ENCODE measurements around the gene ACER3.
A peak's percentile ranks its signal among the peaks of the same experiment; 100 is the strongest.
"Not testable (repeated sequence)": the region's sequence is repeated elsewhere in the genome, so short reads cannot be mapped to it uniquely, and the experiment has no call there.

Gene ACER3

DNA sequence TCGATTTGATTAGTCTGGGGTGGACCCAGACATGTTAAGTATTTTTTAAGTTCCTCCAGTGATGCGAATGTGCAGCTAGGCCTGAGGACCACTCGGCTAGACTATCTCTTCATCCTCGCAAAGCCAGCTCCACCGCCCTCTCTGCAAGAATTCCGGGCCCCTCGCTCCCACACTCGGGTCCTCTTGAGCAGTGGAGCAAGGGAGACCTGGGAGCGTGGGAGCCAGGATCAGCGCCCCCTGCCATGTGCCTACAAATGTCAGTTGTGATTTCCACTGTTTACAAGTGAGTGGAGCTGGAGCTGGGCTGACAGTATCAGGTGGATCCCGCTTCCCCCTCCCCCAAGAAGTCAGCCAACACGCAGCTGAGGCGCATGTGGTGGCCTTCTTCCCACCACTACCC is 180.2 kb downstream of the ACER3 start:
- TF ChIP-seq, protein P1, sequence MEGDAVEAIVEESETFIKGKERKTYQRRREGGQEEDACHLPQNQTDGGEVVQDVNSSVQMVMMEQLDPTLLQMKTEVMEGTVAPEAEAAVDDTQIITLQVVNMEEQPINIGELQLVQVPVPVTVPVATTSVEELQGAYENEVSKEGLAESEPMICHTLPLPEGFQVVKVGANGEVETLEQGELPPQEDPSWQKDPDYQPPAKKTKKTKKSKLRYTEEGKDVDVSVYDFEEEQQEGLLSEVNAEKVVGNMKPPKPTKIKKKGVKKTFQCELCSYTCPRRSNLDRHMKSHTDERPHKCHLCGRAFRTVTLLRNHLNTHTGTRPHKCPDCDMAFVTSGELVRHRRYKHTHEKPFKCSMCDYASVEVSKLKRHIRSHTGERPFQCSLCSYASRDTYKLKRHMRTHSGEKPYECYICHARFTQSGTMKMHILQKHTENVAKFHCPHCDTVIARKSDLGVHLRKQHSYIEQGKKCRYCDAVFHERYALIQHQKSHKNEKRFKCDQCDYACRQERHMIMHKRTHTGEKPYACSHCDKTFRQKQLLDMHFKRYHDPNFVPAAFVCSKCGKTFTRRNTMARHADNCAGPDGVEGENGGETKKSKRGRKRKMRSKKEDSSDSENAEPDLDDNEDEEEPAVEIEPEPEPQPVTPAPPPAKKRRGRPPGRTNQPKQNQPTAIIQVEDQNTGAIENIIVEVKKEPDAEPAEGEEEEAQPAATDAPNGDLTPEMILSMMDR (IDR thresholded peaks at IDR 0.05; ENCODE audit: borderline replicate concordance, control extremely low read depth, extremely low read depth, insufficient read depth, missing control alignments), result no peak
- DNase-seq (ENCODE audit: low spot score), result no peak
- in situ Hi-C loops (cut with MboI; ENCODE audit: low sequenced_read_pairs, unreplicated experiment), result loop anchor here (25.0 kb wide), 1 partner anchor 229 kb away; no protein-coding TSS in a partner anchor

DNA sequence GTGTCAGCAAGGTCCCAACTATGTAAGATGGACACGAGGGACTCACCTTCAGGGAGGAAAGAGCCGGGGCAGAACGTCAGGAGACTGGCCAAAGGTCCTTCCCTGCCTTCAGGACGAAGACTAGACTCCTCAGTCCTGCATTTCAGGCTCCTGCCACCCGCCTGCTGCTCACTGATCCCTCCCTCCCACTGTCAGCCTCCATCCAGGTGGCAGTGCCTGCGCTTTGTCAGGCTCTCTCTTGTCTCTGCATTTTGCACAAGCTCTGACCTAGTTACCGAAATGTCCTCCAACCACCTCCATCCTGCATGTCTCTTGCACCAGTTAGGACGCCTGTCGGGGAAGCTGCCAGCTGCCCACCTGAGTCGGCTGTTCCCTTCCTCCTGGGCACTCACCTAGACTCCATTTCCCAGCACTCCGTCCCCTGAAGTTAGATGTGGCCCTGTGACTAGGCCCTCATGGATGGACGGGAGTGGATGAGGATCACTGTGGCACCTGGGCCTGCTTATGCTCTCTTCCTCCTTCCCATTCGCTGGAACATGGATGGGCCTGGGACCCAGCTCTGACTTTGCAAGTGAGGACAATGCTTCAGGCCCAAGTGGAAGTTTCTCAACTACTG is 181.5 kb downstream of the ACER3 start:
- in situ Hi-C loops (cut with MboI; ENCODE audit: low sequenced_read_pairs, unreplicated experiment), result loop anchor here (25.0 kb wide), 1 partner anchor 230 kb away; no protein-coding TSS in a partner anchor
- no peak for DNase-seq (ENCODE audit: low spot score)
- TF ChIP-seq, protein P1 (IDR thresholded peaks at IDR 0.05; ENCODE audit: borderline replicate concordance, control extremely low read depth, extremely low read depth, insufficient read depth, missing control alignments), result no peak

DNA sequence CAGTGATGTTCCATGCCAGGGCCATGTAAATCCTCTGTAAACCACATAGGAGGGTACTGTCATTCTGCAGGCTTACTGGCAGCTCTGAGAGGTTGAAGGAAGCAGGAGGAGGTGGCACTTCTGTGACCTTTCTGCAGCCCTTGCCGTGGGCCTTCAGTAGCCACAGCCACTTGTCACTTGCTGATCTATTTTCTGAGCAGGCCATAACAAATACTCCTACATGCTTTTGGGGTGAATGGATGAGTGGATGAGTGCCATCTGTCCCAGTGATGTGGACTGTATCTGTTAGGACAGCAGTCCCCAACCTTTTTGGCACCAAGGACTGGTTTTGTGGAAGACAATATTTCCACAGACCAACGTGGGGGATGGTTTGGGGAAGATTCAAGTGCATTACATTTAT is 183.6 kb downstream of the ACER3 start:
- TF ChIP-seq, protein P1 (IDR thresholded peaks at IDR 0.05; ENCODE audit: borderline replicate concordance, control extremely low read depth, extremely low read depth, insufficient read depth, missing control alignments), result no peak
- in situ Hi-C loops (cut with MboI; ENCODE audit: low sequenced_read_pairs, unreplicated experiment), result loop anchor here (25.0 kb wide), 1 partner anchor 232 kb away; no protein-coding TSS in a partner anchor
- no peak for DNase-seq (ENCODE audit: low spot score)

DNA sequence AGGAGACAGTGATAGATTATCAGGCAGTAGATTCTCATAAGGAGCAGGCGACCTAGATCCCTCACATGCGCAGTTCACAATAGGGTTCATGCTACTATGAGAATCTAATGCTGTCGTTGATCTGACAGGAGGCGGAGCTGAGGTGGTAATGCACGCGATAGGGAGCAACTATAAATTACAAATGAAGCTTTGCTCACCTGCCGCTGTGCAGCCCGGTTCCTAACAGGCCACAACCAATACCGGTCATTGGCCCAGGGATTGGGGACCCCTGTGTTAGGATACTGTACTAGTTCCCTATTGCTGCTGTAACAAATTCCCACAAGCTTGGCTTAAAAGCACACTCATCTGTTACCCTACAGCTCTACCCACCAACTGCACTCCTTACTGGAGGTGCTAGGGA is 184.2 kb downstream of the ACER3 start:
- in situ Hi-C loops (cut with MboI; ENCODE audit: low sequenced_read_pairs, unreplicated experiment), result loop anchor here (25.0 kb wide), 1 partner anchor 233 kb away; no protein-coding TSS in a partner anchor
- DNase-seq (ENCODE audit: low spot score), result no peak
- TF ChIP-seq, protein P1 (IDR thresholded peaks at IDR 0.05; ENCODE audit: borderline replicate concordance, control extremely low read depth, extremely low read depth, insufficient read depth, missing control alignments), result no peak

DNA sequence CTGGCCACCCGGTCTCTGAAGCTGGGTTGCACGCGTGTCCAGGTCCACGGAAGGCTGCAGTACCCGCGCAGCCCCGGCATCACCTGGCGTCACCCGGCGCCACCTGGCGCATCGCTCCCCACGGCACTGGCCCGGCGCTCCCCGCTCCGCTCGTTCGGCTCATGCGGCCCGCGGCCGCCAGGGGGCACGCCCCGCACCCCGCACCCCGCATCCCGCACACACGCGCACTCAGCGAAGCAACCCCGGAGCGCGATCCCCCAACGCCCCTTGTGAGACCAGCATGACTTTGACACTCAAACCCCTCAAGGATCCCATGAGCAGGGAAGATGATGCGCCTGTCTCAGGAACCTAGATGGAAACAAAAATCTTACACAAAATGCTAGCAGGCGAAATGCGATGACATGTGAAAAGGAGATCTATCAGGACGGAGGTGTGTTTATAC is 185.4 kb downstream of the ACER3 start:
- in situ Hi-C loops (cut with MboI; ENCODE audit: low sequenced_read_pairs, unreplicated experiment), result loop anchor here (25.0 kb wide), 1 partner anchor 234 kb away; no protein-coding TSS in a partner anchor
- DNase-seq (ENCODE audit: low spot score), result peak; percentile 80
- TF ChIP-seq, protein P1 (IDR thresholded peaks at IDR 0.05; ENCODE audit: borderline replicate concordance, control extremely low read depth, extremely low read depth, insufficient read depth, missing control alignments), result peak; percentile 72

DNA sequence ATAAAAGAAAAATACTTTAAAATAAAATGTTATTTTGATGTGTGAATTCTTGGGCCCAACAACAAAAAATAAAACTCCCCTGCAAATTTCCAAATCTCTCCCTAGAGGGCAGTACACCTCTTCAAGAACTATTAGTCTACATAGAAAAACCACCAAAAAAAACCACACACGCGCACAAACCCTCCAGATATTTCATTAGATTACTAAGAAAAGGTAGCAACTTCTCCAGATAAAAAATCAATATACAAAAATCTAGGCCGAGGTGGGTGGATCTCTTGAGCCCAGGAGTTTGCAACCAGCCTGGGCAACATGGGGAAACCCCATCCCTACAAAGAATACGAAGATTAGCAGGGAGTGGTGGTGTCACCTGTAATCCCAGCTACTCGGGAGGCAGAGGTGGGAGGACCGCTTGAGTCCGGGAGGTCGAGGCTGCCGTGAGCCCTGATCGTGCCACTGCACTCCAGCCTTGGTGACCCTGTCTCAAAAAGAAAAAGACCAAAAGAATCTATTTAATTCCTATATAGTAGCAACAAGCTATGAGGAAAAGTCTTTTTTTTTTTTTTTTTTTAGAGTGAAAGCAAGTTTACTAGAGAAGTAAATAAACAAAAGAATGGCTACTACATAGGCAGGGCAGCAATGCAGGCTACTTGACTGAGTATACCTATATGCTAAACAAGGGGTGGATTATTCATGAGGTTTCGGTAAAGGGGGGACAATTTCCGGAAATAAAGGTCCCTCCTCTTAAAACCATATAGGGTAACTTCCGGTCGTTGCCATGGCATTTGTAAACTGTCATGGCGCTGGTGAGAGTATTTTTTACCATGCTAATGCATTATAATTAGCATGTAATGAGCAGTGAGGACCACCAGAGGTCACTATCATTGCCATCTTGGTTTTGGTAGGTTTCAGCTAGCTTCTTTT is 186.5 kb downstream of the ACER3 start:
- peak; percentile 79 for DNase-seq (ENCODE audit: low spot score)
- in situ Hi-C loops (cut with MboI; ENCODE audit: low sequenced_read_pairs, unreplicated experiment), result loop anchor here (25.0 kb wide), 1 partner anchor 235 kb away; no protein-coding TSS in a partner anchor
- TF ChIP-seq, protein P1 (IDR thresholded peaks at IDR 0.05; ENCODE audit: borderline replicate concordance, control extremely low read depth, extremely low read depth, insufficient read depth, missing control alignments), result peak; percentile 53

DNA sequence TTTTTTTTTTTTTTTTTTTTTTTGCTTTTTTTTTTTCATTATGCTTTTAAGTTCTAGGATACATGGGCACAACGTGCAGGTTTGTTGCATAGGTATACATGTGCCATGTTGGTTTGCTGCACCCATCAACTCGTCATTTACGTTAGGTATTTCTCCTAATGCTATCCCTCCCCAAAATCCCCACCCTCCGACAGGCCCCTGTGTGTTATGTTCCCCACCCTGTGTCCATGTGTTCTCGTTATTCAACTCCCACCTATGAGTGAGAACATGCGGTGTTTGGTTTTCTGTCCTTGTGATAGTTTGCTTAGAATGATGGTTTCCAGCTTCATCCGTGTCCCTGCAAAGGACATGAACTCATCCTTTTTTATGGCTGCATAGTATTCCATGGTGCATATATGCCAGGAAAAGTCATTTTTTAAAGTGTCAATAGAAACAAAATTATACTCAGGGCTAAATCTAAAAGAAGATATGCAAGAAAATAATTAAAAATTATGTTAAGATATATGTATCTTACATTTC is 187.3 kb downstream of the ACER3 start:
- in situ Hi-C loops (cut with MboI; ENCODE audit: low sequenced_read_pairs, unreplicated experiment), result loop anchor here (25.0 kb wide), 1 partner anchor 236 kb away; no protein-coding TSS in a partner anchor
- not testable (repeated sequence) for DNase-seq (ENCODE audit: low spot score)

All from GM13976 (cell line).